GM18505 (cell line): ENCODE results near the gene ABCF3.
"Not testable (repeated sequence)": the region's sequence is repeated elsewhere in the genome, so short reads cannot be mapped to it uniquely, and the experiment has no call there.

Source experiments
- ATAC-seq: cut with Tn5 transposase; IDR thresholded peaks from one replicate; pipeline ENCODE4 v1.9.1; 2021; ENCODE audit not compliant: unreplicated experiment
- POLR2A ChIP-seq: IDR thresholded peaks from 4 replicates; pipeline ENCODE4 v1.6.1; 2011; ENCODE audit warnings: borderline replicate concordance; ENCODE audit not compliant: insufficient read depth, insufficient read length; ENCODE audit errors: extremely low read depth

ABCF3 gene

DNA sequence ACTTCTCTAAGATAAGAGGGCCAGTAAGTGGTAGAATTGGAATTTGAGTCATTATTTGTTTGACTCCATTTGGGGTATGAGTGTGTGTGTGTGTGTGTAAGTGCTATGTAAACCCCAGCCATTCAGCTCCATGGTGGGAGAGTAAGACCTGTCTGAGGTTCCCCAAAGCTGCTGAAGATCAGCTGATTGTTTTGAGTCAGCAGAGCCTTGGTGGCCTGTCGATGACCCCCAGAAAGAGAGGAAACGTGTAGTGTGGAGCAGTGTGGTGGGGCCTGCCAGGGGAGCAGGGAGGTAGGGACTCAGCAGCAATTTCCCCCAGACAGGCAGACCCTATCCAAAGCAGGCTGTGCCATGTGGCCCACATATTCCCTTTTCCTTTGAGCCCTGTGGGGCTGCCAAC lies 25.5 kb upstream of the ABCF3 start:
- ATAC-seq, result no peak
- TF ChIP-seq POLR2A, result no peak

- ATAC-seq, result not testable (repeated sequence)
These were observed 23.4 kb upstream of the ABCF3 start for GRCh38 chr3:184162571-184163070.

DNA sequence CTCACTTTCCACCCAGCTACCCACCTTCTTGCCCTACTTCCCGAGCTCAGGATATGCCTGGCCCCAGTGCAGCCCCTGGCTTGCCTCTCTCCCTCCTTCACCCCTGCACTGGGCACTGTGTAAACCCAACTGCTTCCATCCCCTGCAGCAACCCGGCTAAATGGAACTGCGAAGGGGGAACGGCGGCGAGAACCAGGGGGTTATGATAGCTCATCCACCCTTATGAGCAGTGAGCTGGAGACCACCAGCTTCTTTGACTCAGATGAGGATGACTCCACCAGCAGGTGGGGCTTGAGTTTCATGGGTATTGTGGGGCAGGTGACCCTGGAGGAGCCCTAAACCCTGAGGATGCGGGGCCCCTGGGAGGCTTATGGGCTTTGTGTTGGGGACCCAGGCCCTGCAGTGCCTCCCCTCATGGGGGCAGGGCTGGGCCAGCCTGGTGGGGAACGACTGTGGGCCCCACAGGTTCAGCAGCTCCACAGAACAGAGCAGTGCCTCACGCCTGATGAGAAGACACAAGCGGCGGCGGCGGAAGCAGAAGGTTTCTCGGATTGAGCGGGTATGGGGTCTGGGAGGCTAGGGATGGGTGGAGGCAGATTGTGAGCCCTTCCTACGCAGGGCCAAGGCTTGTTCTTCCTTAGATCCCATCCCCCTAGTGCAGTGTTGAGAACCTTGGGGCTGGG lies 21.2 kb upstream of the ABCF3 start:
- TF ChIP-seq POLR2A, result no peak
- ATAC-seq, result no peak

DNA sequence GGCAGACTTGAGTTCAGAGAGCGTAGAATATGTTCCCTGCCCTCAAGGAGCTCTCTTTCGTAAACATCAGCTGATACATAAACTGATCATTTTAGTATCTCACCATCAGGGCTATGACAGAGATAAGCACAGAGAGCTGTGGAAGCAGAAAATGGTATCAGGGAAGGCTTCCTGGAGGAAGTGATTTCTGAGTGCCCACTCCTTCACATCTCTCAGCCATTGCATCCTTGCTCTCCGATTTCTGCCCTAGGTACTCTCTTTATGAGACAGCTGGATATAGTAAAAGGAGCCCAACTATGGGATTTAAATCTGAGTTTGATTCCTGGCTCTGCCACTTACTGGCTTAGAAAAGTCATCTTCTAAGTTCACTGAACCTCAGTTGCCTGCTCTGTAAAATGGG lies 20.5 kb upstream of the ABCF3 start:
- no peak for ATAC-seq

GRCh38 chr3:184166671-184167070 lies 19.3 kb upstream of the ABCF3 start:
- no peak for ATAC-seq
- no peak for TF ChIP-seq POLR2A

More for the DNA sequence above, 20.5 kb upstream of the ABCF3 start:
- no peak for TF ChIP-seq POLR2A

- ATAC-seq, result no peak
- no peak for TF ChIP-seq POLR2A
These were observed 18.2 kb upstream of the ABCF3 start for GRCh38 chr3:184167786-184168185.

DNA sequence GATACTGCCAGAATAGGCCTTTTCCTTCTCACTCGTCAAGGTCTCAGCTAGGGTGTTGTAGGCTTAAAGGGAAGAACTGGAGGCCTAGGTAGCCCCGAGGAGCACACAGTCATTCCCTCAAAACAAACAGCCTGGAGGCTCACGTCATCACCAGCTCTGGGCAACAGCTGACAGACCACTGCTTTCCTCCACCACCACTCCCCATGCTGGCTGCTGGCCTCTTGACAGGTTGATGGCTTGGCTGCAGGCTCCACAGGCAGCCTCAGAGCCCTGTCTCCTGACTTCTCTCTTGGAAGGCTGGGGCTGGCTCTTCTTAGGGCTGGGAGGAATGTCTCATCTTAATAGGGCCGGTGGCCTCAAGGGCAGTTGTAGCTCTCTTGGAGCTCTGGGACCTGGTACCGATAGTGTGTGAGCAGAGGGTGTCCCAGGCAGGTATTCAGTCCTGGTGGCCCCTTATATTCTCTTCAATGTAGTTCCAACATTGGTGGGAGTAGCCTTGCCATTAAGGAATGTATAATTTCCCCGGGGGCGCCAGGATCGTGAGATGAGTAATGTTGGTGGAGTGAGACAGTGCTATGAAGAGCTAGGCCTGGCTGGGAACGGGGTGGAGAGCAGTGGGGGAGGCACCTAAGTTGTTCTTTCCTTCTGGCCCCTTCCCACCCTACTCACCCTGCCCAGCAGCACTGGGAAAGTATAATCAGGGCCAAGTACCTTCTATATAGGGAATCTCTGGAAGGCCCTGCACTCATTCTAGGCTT lies 17.5 kb upstream of the ABCF3 start:
- TF ChIP-seq POLR2A, result no peak
- ATAC-seq, result no peak

- no peak for TF ChIP-seq POLR2A
- ATAC-seq, result no peak
These were observed 15.8 kb upstream of the ABCF3 start for GRCh38 chr3:184169896-184170875.

- ATAC-seq, result no peak
- no peak for TF ChIP-seq POLR2A
These were observed 14.4 kb upstream of the ABCF3 start for GRCh38 chr3:184171562-184171961.

GRCh38 chr3:184172681-184173373 lies 13.2 kb upstream of the ABCF3 start:
- no peak for TF ChIP-seq POLR2A
- no peak for ATAC-seq

DNA sequence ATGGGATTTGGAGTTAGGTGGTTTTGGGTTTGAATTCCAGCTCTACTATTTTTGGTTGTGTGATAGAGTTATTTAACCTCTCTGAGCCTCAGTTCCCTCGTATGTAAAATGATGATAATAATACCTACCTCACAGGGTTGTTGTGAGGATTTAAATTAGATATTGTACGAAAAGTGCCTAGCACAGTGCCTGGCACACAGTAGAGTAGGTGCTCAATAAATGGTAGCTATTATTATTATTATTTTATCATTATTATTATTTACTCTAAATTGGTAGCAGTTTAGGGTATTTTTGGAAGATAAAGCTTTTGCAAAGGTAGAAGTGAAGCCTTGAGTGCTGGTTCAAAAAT lies 12.7 kb upstream of the ABCF3 start:
- TF ChIP-seq POLR2A, result no peak
- ATAC-seq, result no peak

- ATAC-seq, result no peak
These were observed 11.7 kb upstream of the ABCF3 start for GRCh38 chr3:184174284-184174645.

More at GRCh38 chr3:184174284-184174645, 11.7 kb upstream of the ABCF3 start:
- no peak for TF ChIP-seq POLR2A
